GM13977 (cell line): ENCODE measurements around the gene SDS.

ENCODE experiments used
- DNase-seq: peaks from one replicate; pipeline ENCODE4 v3.0.0; 2012; ENCODE audit warnings: low spot score
- CTCF ChIP-seq: IDR thresholded peaks from 2 replicates; pipeline ENCODE4 v1.5.1; 2012; ENCODE audit warnings: mild to moderate bottlenecking, control low read depth; ENCODE audit not compliant: insufficient read depth; ENCODE audit errors: extremely low read depth, missing control alignments
- in situ Hi-C: fragments of 300-500 bp; cut with MboI; formaldehyde crosslinking; loops from one replicate; pipeline ENCODE4 v1.12.0; 2022; ENCODE audit warnings: low sequenced_read_pairs, low pct_unique_long_range_greater_than_20kb, mixed read lengths, inconsistent platforms; ENCODE audit not compliant: unreplicated experiment

Gene SDS

DNA sequence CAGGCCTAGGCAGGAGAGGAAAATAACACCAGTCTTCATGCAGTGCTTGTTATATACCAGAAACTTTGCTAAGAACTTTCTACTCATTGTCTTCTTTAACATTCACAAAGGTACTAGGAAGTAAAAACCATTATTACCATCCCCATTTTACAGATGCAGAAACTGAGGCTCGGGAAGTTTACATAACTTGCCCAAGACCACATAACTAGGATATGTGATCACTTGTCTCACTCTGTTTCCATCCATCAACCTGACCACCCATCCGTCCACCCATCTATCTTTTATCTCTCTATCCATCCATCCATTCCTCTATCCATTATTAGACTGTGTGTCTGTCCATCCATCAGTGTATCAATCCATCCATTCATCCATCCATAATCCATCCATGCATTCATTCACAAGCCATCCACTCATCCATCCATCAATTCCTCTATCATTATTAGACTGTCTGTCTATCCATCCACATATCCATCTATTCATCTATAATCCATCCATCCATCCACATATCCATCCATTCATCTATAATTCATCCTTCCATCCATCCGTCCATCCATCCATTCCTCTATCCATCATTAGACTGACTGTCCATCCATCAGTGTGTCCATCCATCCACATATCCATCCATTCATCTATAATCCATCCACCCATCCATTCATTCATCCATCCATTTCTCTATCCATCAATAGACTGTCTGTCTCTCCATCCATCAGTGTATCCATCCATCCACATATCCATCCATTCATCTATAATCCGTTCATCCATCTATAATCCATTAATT, 35.0 kb upstream of the SDS start:
- no peak for DNase-seq
- TF ChIP-seq CTCF = no peak
- in situ Hi-C loops = loop anchor here (25.0 kb wide), 1 partner anchor 474 kb away; no protein-coding TSS in a partner anchor

DNA sequence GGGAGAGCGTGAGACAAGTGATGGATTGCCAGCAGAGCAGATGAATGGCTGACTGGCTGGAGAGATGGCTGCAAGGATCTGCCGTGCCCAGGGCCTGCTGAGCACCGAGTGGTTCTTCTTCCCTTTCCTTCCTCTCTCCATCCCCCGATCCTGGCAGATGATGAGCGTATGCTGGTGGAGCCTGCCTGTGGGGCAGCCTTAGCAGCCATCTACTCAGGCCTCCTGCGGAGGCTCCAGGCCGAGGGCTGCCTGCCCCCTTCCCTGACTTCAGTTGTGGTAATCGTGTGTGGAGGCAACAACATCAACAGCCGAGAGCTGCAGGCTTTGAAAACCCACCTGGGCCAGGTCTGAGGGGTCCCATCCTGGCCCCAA, 34.0 kb upstream of the SDS start:
- DNase-seq = no peak
- in situ Hi-C loops = loop anchor here (25.0 kb wide), 1 partner anchor 475 kb away; no protein-coding TSS in a partner anchor
- TF ChIP-seq CTCF = no peak

GRCh38 chr12:113436993-113437728, 33.5 kb upstream of the SDS start:
- no peak for TF ChIP-seq CTCF
- in situ Hi-C loops = loop anchor here (25.0 kb wide), 1 partner anchor 475 kb away; no protein-coding TSS in a partner anchor
- DNase-seq = no peak

DNA sequence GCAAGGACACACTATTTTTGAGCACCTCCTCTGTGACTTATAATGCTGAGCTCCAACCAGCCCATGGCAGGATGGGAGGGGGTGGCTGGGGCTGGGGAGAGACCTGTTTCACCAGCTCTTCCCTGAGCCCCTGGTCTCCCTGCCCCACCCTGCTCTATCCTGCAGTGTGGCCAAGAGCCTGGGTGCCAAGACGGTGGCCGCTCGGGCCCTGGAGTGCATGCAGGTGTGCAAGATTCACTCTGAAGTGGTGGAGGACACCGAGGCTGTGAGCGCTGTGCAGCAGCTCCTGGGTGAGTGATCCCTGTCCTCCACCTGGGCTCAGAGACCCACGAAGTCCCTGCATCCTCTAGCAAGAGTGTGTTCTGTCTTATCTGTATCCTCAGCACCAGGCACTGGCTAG, 32.9 kb upstream of the SDS start:
- in situ Hi-C loops = loop anchor here (25.0 kb wide), 1 partner anchor 476 kb away; no protein-coding TSS in a partner anchor
- no peak for TF ChIP-seq CTCF
- DNase-seq = no peak

GRCh38 chr12:113435367-113435766, 31.7 kb upstream of the SDS start:
- no peak for DNase-seq
- no peak for TF ChIP-seq CTCF
- in situ Hi-C loops = loop anchor here (25.0 kb wide), 1 partner anchor 477 kb away; no protein-coding TSS in a partner anchor

GRCh38 chr12:113432986-113433385, 29.3 kb upstream of the SDS start:
- no peak for DNase-seq
- TF ChIP-seq CTCF = no peak
- in situ Hi-C loops = loop anchor here (25.0 kb wide), 1 partner anchor 479 kb away; no protein-coding TSS in a partner anchor
